ENCODE measurements around the gene COMP. TPM values are rescaled to one million over a fixed set of nuclear protein-coding genes. Genes with fewer than 3 reads are reported as not detected.

COMP gene
- total RNA-seq, 1 donor, result under 0.01 TPM

DNA sequence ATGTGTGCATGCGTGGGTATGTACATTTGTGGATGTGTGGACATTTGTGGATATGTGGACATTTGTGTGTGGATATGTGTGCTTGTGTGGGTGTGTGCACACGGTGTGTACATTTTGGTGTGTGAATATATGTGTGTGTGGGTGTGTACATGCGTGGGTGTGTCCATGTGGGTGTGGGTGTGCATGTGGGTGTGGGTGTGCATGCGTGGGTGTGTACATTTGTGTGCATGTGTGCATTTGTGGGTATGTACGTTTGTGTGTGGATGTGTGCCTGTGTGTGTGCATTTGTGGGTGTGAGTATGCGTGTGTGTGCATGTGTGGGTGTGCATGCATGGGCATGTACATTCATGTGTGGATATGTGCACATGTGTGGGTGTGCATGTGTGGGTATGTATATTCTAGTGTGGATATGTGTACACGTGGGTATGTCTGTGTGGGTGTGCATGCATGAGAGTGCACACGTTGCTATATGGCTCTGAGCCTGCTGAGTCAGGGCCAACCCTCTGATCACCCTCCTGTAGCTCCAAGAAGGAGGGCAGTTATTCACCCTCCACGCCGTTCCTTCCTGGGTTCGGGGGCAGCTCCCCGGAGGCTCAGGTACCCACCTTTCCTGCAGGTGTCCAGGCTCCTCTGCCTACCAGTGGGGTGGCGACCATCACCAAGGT, 20.3 kb downstream of the COMP start:
- DNase-seq (ENCODE audit: low read depth in 2 of 3, low spot score in 2 of 3), result no peak

GRCh38 chr19:18769989-18770528, 21.0 kb downstream of the COMP start:
- DNase-seq (ENCODE audit: low read depth in 2 of 3, low spot score in 2 of 3), result no peak

DNA sequence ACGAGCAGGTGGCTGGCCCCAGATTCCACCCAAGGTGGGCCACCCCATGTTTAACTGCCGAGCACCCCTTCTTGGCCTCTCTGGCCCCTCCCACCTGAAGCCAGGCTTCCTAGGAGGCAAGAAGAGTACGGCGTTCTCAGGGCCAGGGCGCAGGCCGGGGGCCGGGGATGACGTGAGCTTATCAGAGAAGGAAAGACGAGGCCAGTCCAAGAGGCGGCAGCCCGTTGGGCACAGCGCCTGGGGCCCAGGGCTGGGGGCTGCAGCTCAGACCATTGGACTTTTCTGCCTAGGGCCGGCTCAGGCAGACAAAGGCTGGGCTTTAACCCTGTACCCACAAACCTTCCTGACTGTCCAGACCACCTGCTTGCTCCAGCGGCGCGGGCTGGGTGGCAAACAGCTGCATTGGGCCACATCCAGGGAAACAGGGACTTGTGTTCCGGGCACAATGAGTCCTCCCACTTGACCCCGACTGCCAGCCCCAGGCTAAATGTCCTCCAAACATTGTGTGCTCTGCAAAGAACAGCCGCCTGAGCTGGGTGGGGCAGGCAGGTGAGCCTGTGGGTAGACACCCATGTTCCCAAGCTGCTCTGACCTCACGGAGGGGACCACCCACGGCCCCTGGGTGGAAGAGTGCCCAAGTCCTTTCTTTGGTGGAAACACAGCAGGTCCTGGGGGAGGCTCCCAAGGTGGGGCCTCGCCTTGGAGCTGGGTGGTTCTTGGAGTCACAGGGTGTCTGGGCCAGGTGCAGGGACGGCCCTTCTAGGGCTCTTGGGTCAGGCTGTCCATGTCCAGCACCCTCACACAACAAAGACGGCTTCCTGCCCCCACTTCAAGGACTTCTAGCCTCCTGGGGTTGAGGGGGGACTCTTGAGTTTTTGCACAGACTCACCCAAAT, 21.9 kb downstream of the COMP start:
- no peak for DNase-seq (ENCODE audit: low read depth in 2 of 3, low spot score in 2 of 3)

GRCh38 chr19:18768046-18768771, 22.9 kb downstream of the COMP start:
- DNase-seq (ENCODE audit: low read depth in 2 of 3, low spot score in 2 of 3), result no peak

- DNase-seq (ENCODE audit: low read depth in 2 of 3, low spot score in 2 of 3), result no peak
Observed at GRCh38 chr19:18765224-18765623, 25.9 kb downstream of the COMP start.

DNA sequence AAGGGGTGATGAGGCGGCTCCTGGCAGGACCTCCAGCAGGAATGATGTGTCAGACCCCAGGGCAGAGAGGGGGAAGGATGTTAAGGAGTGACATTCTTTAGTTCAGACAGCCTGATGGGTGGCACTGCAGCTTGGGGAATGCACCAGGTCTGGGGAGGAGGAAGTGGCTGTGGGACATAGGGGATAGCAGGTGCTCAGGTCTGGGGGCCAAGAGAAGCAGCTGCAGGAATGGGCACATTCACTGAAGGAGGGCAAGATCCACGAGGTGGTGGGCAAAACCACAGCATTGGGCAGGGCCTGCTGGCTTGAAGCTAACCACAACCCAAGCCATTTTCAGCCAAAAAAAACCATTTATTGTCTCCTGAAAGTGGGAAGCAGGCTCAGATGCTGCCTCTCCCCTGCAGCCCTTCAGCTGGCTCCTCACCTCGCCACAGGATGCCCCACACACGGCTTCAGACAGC, 26.5 kb downstream of the COMP start:
- peak in 1 of 3 donors; percentile 21 for DNase-seq (ENCODE audit: low read depth in 2 of 3, low spot score in 2 of 3)

GRCh38 chr19:18763674-18764590, 27.2 kb downstream of the COMP start:
- DNase-seq (ENCODE audit: low read depth in 2 of 3, low spot score in 2 of 3), result no peak

GRCh38 chr19:18762125-18763023, 28.7 kb downstream of the COMP start:
- peak in 1 of 3 donors; percentile 43 for DNase-seq (ENCODE audit: low read depth in 2 of 3, low spot score in 2 of 3)

- DNase-seq (ENCODE audit: low read depth in 2 of 3, low spot score in 2 of 3), result no peak
Observed at GRCh38 chr19:18761531-18762110, 29.5 kb downstream of the COMP start.

DNA sequence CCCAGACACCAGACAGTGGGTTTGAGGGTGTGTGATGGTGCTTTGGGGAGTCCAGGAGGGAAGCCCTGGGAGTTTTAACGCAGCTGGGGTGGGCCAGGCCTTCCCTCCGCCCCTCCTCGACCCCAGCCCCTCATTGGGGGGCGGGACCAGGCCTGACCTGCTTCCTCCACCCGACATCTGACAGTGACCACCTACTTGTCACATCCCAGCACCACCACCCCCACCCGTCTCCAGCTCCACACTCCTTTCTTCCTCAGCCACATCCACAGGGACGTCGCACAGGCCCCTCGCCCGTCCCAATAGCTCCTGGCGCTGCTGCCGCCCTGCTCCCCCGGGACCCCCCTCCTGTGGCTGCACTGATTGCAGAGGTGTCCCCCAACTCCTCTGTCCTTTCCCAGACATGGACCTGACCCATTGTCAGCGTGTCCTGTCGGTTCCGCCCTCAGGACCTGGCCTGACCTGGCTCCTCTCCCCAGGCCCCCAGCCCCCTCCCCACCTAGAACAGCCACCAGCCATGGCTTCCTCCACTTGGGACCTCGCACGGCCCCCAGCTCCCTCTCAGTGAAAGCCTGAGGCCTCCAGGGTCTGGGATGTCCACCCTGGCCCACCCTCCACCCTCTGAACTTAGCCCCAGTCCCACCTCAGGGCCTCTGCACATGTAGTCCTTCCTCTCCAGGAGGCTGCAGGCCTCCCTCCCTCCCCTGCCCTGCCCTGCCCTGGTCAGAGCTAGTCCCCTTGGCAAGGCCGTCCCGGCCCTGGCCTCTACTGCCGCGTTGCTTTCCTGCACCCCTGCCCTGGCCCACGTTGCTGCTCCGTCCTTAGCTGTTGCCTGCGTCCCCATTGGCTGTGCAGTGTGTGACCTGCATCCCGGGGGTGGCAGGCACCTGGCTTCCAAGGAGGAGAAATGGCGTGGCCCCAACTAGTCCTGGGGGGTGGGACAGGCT, 30.4 kb downstream of the COMP start:
- DNase-seq (ENCODE audit: low read depth in 2 of 3, low spot score in 2 of 3), result no peak

GRCh38 chr19:18759995-18760426, 31.1 kb downstream of the COMP start:
- no peak for DNase-seq (ENCODE audit: low read depth in 2 of 3, low spot score in 2 of 3)

- no peak for DNase-seq (ENCODE audit: low read depth in 2 of 3, low spot score in 2 of 3)
Observed at GRCh38 chr19:18759304-18759994, 31.7 kb downstream of the COMP start.

DNA sequence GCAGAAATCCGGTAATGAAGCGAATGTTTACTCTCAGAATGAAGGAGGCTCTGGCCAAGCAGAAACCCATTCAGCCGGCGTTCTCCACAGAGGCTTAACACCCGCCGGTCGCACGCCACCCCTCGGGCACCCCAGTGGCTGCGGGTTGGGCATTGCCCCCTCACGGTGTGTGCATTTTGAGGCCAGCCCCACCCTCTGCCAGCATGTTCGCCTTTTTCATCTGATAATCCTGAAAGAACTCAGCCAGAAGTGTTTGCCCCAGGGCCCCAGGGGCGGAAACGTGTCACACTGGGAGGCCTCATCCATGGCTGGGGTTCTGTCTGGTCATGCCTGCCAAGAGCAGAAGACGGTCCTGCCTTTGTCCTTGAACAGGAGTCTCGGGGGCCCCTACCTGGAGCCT, 34.2 kb downstream of the COMP start:
- no peak for DNase-seq (ENCODE audit: low read depth in 2 of 3, low spot score in 2 of 3)

DNA sequence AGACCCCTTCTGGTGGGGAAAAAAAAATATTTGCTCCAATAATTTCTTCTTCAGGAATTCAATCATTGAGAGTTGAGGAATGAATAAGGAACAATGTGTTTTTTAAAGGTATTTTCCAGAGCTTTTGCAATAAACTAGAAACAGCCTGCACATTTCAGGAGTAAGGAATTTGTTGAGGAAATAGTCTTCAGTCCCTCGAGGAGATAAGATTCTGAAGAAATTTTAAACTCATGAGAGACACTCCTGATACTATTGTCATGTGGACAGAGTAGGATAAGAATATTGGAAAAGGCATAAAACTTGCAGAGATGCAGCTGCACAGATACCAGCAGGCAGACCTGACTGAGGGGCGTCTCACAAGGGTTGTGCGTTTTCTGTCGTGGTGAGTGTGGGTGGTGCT, 36.6 kb downstream of the COMP start:
- no peak for DNase-seq (ENCODE audit: low read depth in 2 of 3, low spot score in 2 of 3)

GRCh38 chr19:18751571-18751970, 39.5 kb downstream of the COMP start:
- no peak for DNase-seq (ENCODE audit: low read depth in 2 of 3, low spot score in 2 of 3)

DNA sequence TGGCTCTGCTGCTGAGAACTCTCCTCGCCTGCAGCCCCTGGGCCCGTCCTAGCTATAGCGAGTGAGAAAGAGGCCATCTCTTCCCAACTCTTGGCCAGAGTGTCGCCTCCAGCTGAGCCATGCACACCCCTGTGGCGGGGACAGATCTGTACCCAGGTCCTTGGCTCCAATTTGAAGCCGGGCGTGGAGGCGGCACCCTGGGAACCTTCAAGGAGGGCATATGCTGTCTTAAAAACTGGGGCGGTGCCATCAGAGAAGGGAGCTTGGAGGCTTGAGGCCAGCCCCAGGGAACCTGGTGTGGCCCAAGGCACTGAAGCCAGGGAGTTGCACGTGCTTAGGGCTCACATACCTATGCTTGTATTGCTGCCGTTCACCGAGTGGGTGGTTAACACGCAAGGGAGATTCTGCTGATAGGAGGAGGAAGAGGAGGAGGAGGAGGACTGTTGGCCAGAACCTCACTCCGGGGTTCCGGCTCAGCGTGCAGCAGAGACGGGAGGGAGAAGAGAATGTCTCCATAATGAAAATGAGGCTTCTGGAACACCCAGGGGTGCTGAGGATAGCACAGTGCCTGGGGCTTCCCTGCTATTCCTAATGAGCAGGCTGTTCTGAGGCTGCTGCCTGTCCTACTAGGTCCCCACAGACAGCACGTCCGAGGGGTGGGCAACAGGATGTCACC, 40.7 kb downstream of the COMP start:
- DNase-seq (ENCODE audit: low read depth in 2 of 3, low spot score in 2 of 3), result no peak
